OCI-LY1 (cell line): Measurements from ENCODE around the gene SMYD4.

Source experiments
- EZH2 ChIP-seq: fragments of 200-600 bp; sonication (generic), shearing (Covaris generic); IDR thresholded peaks from 2 replicates; pipeline ENCODE4 v1.8.0; 2017; ENCODE audit warnings: borderline replicate concordance, mixed run types, mild to moderate bottlenecking, antibody characterized with exemption, low read length, moderate library complexity, mixed read lengths
- TF ChIP-seq, protein P1 (sequence below): fragments of 200-600 bp; sonication (generic), shearing (Covaris generic); IDR thresholded peaks from 2 replicates; pipeline ENCODE4 v1.5.1; 2017; ENCODE audit warnings: mild to moderate bottlenecking, antibody characterized with exemption, low read length, moderate library complexity, mixed read lengths

DNA sequence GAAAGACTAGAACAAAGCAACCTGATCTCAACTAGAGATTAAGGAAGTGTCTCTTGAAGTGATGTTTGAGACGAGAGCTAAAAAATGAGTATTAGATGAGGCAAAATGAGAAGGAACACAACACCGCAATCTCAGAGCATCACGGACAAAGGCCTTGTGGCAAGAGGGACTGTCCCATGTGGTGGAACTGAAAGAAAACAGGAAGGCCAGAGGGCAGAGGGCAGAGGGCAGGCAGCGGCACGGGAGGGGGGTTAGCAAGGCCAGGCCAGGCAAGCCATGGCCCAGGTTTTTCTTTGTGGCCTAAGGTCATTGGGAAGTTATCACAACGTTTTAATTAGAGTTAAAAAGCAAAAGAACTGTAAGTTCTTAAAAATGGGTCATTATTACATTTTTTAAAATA, 22.6 kb upstream of the SMYD4 start:
- TF ChIP-seq, protein P1, sequence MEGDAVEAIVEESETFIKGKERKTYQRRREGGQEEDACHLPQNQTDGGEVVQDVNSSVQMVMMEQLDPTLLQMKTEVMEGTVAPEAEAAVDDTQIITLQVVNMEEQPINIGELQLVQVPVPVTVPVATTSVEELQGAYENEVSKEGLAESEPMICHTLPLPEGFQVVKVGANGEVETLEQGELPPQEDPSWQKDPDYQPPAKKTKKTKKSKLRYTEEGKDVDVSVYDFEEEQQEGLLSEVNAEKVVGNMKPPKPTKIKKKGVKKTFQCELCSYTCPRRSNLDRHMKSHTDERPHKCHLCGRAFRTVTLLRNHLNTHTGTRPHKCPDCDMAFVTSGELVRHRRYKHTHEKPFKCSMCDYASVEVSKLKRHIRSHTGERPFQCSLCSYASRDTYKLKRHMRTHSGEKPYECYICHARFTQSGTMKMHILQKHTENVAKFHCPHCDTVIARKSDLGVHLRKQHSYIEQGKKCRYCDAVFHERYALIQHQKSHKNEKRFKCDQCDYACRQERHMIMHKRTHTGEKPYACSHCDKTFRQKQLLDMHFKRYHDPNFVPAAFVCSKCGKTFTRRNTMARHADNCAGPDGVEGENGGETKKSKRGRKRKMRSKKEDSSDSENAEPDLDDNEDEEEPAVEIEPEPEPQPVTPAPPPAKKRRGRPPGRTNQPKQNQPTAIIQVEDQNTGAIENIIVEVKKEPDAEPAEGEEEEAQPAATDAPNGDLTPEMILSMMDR = no peak
- no peak for TF ChIP-seq EZH2
